Thoracic aorta (tissue), 2 donors: ENCODE measurements around the gene ATP6V0E1. TPM values are rescaled to one million over a fixed set of nuclear protein-coding genes. Genes with fewer than 3 reads are reported as not detected.

Experiments
- ATAC-seq: fragments of 150-250 bp; one replicate; pipeline ENCODE4 v1.8.0; 2017; ENCODE audit warnings: low read depth; ENCODE audit not compliant: insufficient number of reproducible peaks, low FRiP score
- DNase-seq: peaks from one replicate; pipeline ENCODE4 v3.0.0-alpha.2; 2020; ENCODE audit warnings: low spot score
- H3K27ac ChIP-seq, 2 donors: fragments of 200-600 bp; sonication (generic); 1 replicate in 1 of 2; 2 replicates in 1 of 2; pipeline ENCODE4 v1.5.1; 2016; ENCODE audit warnings: mild to moderate bottlenecking in 2 of 2, moderate library complexity in 2 of 2
- H3K27me3 ChIP-seq: fragments of 200-600 bp; sonication (generic); replicated peaks from 2 replicates; pipeline ENCODE4 v1.6.0; 2016; ENCODE audit warnings: mild to moderate bottlenecking; ENCODE audit not compliant: insufficient read depth
- H3K36me3 ChIP-seq: fragments of 200-600 bp; sonication (generic); one replicate; pipeline ENCODE4 v1.5.1; 2016
- H3K4me1 ChIP-seq, 2 donors: fragments of 200-600 bp; sonication (generic); 1 replicate in 1 of 2; 2 replicates in 1 of 2; pipeline versions ENCODE4 v1.5.1 to v1.6.0; 2016; ENCODE audit warnings: low read depth in 2 of 2, mild to moderate bottlenecking in 1 of 2; ENCODE audit not compliant: control insufficient read depth in 1 of 2
- H3K4me3 ChIP-seq: fragments of 200-600 bp; sonication (generic); 2 replicates; pipeline ENCODE4 v1.5.1; 2016; ENCODE audit warnings: mild to moderate bottlenecking
- H3K9me3 ChIP-seq: fragments of 200-600 bp; sonication (generic); 2 replicates; pipeline ENCODE4 v1.5.1; 2016
- CTCF ChIP-seq: fragments of 200-600 bp; sonication (generic); IDR thresholded peaks from one replicate; pipeline ENCODE4 v1.5.1; 2019; ENCODE audit warnings: antibody characterized with exemption
- total RNA-seq, 2 donors: library from RNA; depleted of rRNA; stranded (reverse); fragments of >200 nt; gene quantifications; one replicate each; pipeline versions ENCODE4 v1.1.0 to v1.2.3, GENCODE V29; 2016

Gene ATP6V0E1
- total RNA-seq, 2 donors from 2014 or later, result 117 to 123 TPM

- Histone ChIP-seq H3K27ac (peak overlapping the region; percentile 84 to 91), H3K27me3 (no peaks in the 10 kb centered on the region), H3K9me3 (no peaks in the 10 kb centered on the region), H3K4me1 (peaks cover 29 to 37% of the 10 kb centered on the region in 2 donors), H3K36me3 (no peaks in the 10 kb centered on the region), H3K4me3 (peak overlapping the region; percentile 60)
- TF ChIP-seq CTCF, result no peak
- no peak for DNase-seq
- ATAC-seq, result no peak
Measured at GRCh38 chr5:173035904-173036707, 52.5 kb downstream of the ATP6V0E1 start.

DNA sequence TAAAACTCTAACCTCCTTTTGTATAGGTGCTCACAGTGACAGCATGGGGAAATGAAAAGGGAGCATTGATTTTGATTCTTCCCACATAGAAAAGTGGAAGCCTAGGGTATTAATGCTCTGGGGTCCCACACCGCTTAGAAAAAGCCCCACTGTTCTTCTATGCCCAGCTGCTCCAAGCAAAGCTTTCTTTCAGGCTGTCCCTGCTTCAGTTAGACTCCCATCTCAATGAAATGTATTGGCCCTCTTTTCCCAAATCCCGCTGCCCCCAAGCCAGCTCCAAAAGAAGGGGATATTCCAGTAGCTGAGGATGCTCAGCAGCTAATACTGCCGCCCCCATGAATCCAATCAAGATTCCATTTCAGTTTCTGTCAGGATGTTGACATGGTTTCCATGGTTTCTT lies 55.6 kb downstream of the ATP6V0E1 start:
- Histone ChIP-seq H3K27ac (no peak overlapping the region), H3K36me3 (no peaks in the 10 kb centered on the region), H3K4me3 (no peak overlapping the region), H3K27me3 (no peaks in the 10 kb centered on the region), H3K9me3 (no peaks in the 10 kb centered on the region), H3K4me1 (peaks cover 29 to 32% of the 10 kb centered on the region in 2 donors)
- TF ChIP-seq CTCF, result no peak
- DNase-seq (no peak), ATAC-seq (no peak)

GRCh38 chr5:173039964-173040363 lies 56.4 kb downstream of the ATP6V0E1 start:
- ATAC-seq (no peak), DNase-seq (no peak)
- no peaks in the 10 kb centered on the region for H3K36me3 ChIP-seq
- H3K4me1 ChIP-seq, result peaks cover 24 to 27% of the 10 kb centered on the region in 2 donors
- no peaks in the 10 kb centered on the region for H3K27me3 ChIP-seq
- H3K27ac ChIP-seq, result no peak overlapping the region
- H3K9me3 ChIP-seq, result no peaks in the 10 kb centered on the region
- TF ChIP-seq CTCF, result no peak
- no peak overlapping the region for H3K4me3 ChIP-seq

GRCh38 chr5:173041881-173042762 lies 58.6 kb downstream of the ATP6V0E1 start:
- H3K4me1 ChIP-seq, result peaks cover 3 to 7% of the 10 kb centered on the region in 2 donors
- no peaks in the 10 kb centered on the region for H3K36me3 ChIP-seq
- TF ChIP-seq CTCF, result no peak
- H3K27me3 ChIP-seq, result no peaks in the 10 kb centered on the region
- H3K4me3 ChIP-seq, result no peak overlapping the region
- H3K27ac ChIP-seq, result no peak overlapping the region
- DNase-seq (no peak), ATAC-seq (no peak)
- H3K9me3 ChIP-seq, result no peaks in the 10 kb centered on the region

- no peaks in the 10 kb centered on the region for H3K9me3 ChIP-seq
- peaks cover 0 to under 1% of the 10 kb centered on the region in 2 donors for H3K4me1 ChIP-seq
- H3K36me3 ChIP-seq, result no peaks in the 10 kb centered on the region
- no peak for TF ChIP-seq CTCF
- H3K27ac ChIP-seq, result no peak overlapping the region
- no peak for DNase-seq
- no peak overlapping the region for H3K4me3 ChIP-seq
- no peak for ATAC-seq
- H3K27me3 ChIP-seq, result no peaks in the 10 kb centered on the region
Measured at GRCh38 chr5:173042763-173043107, 59.2 kb downstream of the ATP6V0E1 start.
